GM12878 (cell line): ENCODE data around the gene VSTM4. TPM values are rescaled to one million over a fixed set of nuclear protein-coding genes. Genes with fewer than 3 reads are reported as not detected.

ENCODE experiments used
- ATAC-seq: fragments of 200-7000 bp; cut with Tn5 transposase; 3 replicates; pipeline ENCODE4 v1.9.1; 2020; ENCODE audit warnings: mild to moderate bottlenecking, moderate library complexity
- BruUV-seq: library from RNA; stranded (reverse); fragments of 400-500 nt; replicated peaks from 2 replicates; lab custom pipeline; 2021; lab: Mats Ljungman, UMichigan
- CTCF ChIA-PET: fragments of 300-600 bp; sonication (Branson Sonifier 250); formaldehyde crosslinking; extraction: SDS; loops from one replicate; lab custom pipeline; 2021; ENCODE audit warnings: inconsistent platforms; lab: Yijun Ruan, JAX
- POLR2A ChIA-PET: fragments of 350-600 bp; formaldehyde crosslinking; extraction: SDS; loops from one replicate; lab custom pipeline; 2021; ENCODE audit warnings: inconsistent platforms; lab: Charles Lee
- RAD21 ChIA-PET: fragments of 300-600 bp; sonication (Branson Sonifier 250); formaldehyde crosslinking; loops from one replicate; lab custom pipeline; 2023; ENCODE audit warnings: antibody characterized with exemption; ENCODE audit not compliant: unreplicated experiment; lab: Charles Lee
- SMC1A ChIA-PET: fragments of 300-600 bp; sonication (Branson Sonifier 250); formaldehyde crosslinking; loops from one replicate; lab custom pipeline; 2023; ENCODE audit not compliant: unreplicated experiment, uncharacterized antibody; lab: Charles Lee
- DNase-seq: peaks from one replicate; pipeline ENCODE4 v3.0.0-alpha.2; 2011; ENCODE audit warnings: low read depth, low spot score
- FAIRE-seq: peaks from 3 replicates; lab custom pipeline; 2011; peaks lifted over from hg19 to GRCh38; lab: Jason Lieb, UNC
- H2AFZ ChIP-seq: 2 replicates; pipeline ENCODE4 v1.6.0; 2011; ENCODE audit warnings: low read depth, low read length, control low read depth; ENCODE audit not compliant: control insufficient read depth
- H3K27ac ChIP-seq: 2 replicates; pipeline ENCODE4 v1.5.1; 2011; ENCODE audit warnings: control low read depth; ENCODE audit not compliant: control insufficient read depth, insufficient read depth
- H3K27me3 ChIP-seq, 2 experiments: replicated peaks in 1 of 2; 2 replicates each; pipeline versions ENCODE4 v1.6.0 to v1.6.1; 2011; ENCODE audit warnings: low read length in 1 of 2; ENCODE audit not compliant: control insufficient read depth in 2 of 2, insufficient read depth in 2 of 2
- H3K36me3 ChIP-seq, 2 experiments: 2 replicates each; pipeline ENCODE4 v1.5.1; 2011; ENCODE audit warnings: low read length in 1 of 2; ENCODE audit not compliant: control insufficient read depth in 2 of 2, insufficient read depth in 2 of 2
- H3K4me1 ChIP-seq: 2 replicates; pipeline ENCODE4 v1.6.1; 2011; ENCODE audit warnings: mild to moderate bottlenecking, low read length, moderate library complexity, mixed read lengths; ENCODE audit not compliant: control insufficient read depth, insufficient read depth
- H3K4me2 ChIP-seq: 2 replicates; pipeline ENCODE4 v1.6.0; 2011; ENCODE audit warnings: control low read depth; ENCODE audit not compliant: control insufficient read depth, insufficient read depth
- H3K4me3 ChIP-seq: fragments of 200-600 bp; sonication (generic); 2 replicates; pipeline ENCODE4 v1.5.1; 2016
- H3K79me2 ChIP-seq: 2 replicates; pipeline ENCODE4 v1.6.0; 2011; ENCODE audit warnings: low read length; ENCODE audit not compliant: control insufficient read depth, insufficient read depth
- H3K9ac ChIP-seq: 2 replicates; pipeline ENCODE4 v1.8.0; 2011; ENCODE audit warnings: low read length, control low read depth, mixed read lengths; ENCODE audit not compliant: control insufficient read depth, insufficient read depth
- H3K9me3 ChIP-seq: replicated peaks from 3 replicates; pipeline ENCODE4 v1.5.1; 2011; ENCODE audit warnings: mild to moderate bottlenecking, low read length; ENCODE audit not compliant: control insufficient read depth, insufficient read depth
- H4K20me1 ChIP-seq: 2 replicates; pipeline ENCODE4 v1.6.0; 2011; ENCODE audit not compliant: control insufficient read depth, insufficient read depth
- CBFB ChIP-seq: IDR thresholded peaks from 2 replicates; pipeline ENCODE4 v1.6.1; 2016; ENCODE audit warnings: antibody characterized with exemption, low read depth
- CBX5 ChIP-seq: sonication (generic); IDR thresholded peaks from 2 replicates; pipeline ENCODE4 v1.6.1; 2016; ENCODE audit warnings: low read depth, moderate library complexity, mild to moderate bottlenecking, inconsistent platforms
- ELK1 ChIP-seq: IDR thresholded peaks from 2 replicates; pipeline ENCODE4 v1.6.1; 2012; ENCODE audit warnings: low read depth, low read length, improper control_type of control experiment
- RFX5 ChIP-seq: IDR thresholded peaks from 2 replicates; pipeline ENCODE4 v1.6.1; 2011; ENCODE audit warnings: low read depth, low read length, improper control_type of control experiment
- RUNX3 ChIP-seq: IDR thresholded peaks from 2 replicates; pipeline ENCODE4 v1.6.1; 2012; ENCODE audit warnings: low read length, inconsistent platforms
- SMAD5 ChIP-seq: IDR thresholded peaks from 2 replicates; pipeline ENCODE4 v1.6.1; 2016; ENCODE audit warnings: antibody characterized with exemption, low read depth
- SUZ12 ChIP-seq: fragments of 200-600 bp; sonication (generic); IDR thresholded peaks from one replicate; pipeline ENCODE4 v1.6.1; 2018; ENCODE audit warnings: antibody characterized with exemption, mild to moderate bottlenecking; ENCODE audit not compliant: unreplicated experiment
- YBX1 ChIP-seq: fragments of 450-650 bp; IDR thresholded peaks from 2 replicates; pipeline ENCODE4 v1.6.1; 2016; ENCODE audit warnings: antibody characterized with exemption
- ZNF384 ChIP-seq: IDR thresholded peaks from 2 replicates; pipeline ENCODE4 v1.6.1; 2012; ENCODE audit warnings: low read depth, mild to moderate bottlenecking, low read length, improper control_type of control experiment, borderline replicate concordance
- WGBS: methylation state at CpG from one replicate; pipeline ENCODE4 v1.1.6; 2016; ENCODE audit warnings: low lambda C conversion rate; ENCODE audit not compliant: insufficient replicate concordance, insufficient coverage; ENCODE audit errors: missing lambda C conversion rate; 5-methylcytosine and 5-hydroxymethylcytosine counted together
- in situ Hi-C: fragments of 300-500 bp; cut with MboI; formaldehyde crosslinking; loops from 9 replicates; pipeline ENCODE4 v1.14.3; 2018; ENCODE audit warnings: mixed read lengths
- intact Hi-C: fragments of 100-400 bp; cut with micrococcal nuclease; formaldehyde crosslinking; loops from one replicate; pipeline ENCODE4 v1.14.2; 2022; ENCODE audit not compliant: unreplicated experiment
- polyA plus RNA-seq, 11 experiments: library from polyadenylated mRNA; depleted of rRNA in 4 of 11; unstranded in 6 of 11; stranded (reverse) in 5 of 11; fragments of >200 nt; fragmentation: Nextera tagmentation in 4 of 11; fragmentation: Illumina TruSeq in 1 of 11; extraction: Ambion mirVana in 4 of 11; extraction: Trizol in 1 of 11; gene quantifications; 1 replicate in 1 of 11; 2 replicates in 10 of 11; pipeline versions ENCODE4 v1.2.1 to v1.2.3, GENCODE V29; 2011 to 2016; ENCODE audit warnings: inconsistent platforms in 2 of 11, missing spikeins in 2 of 11, low read depth in 1 of 11
- total RNA-seq, 4 experiments: library from RNA; depleted of rRNA in 3 of 4; stranded (reverse); fragments of >200 nt in 3 of 4; fragmentation: Illumina TruSeq in 1 of 4; extraction: Trizol in 1 of 4; gene quantifications; 2 replicates each; pipeline versions ENCODE4 v1.2.1 to v1.2.3, GENCODE V29; 2013 to 2021
- TF ChIP-seq, protein P1 (sequence below): fragments of 450-650 bp; IDR thresholded peaks from 2 replicates; pipeline ENCODE4 v1.6.1; 2017; ENCODE audit warnings: borderline replicate concordance
- TF ChIP-seq, protein P2 (sequence below): IDR thresholded peaks from 2 replicates; pipeline ENCODE4 v1.6.1; 2011; ENCODE audit warnings: low read depth, low read length, improper control_type of control experiment, borderline replicate concordance
- TF ChIP-seq, protein P3 (sequence below): fragments of 450-650 bp; IDR thresholded peaks from 2 replicates; pipeline ENCODE4 v1.6.1; 2016; ENCODE audit warnings: mild to moderate bottlenecking, moderate library complexity, borderline replicate concordance

The VSTM4 gene
- total and polyA plus RNA-seq, 10 of the 15 experiments (the other 5 are each of a cell fraction or from before 2014, with no cell fraction given), result 0.01 to 0.14 (median 0.02) TPM; not detected in 7

- POLR2A ChIA-PET, result no interaction called here
- Histone ChIP-seq H3K9me3 (no peaks in the 10 kb centered on the region), H3K4me3 (no peak overlapping the region), H3K27me3 (no peaks in the 10 kb centered on the region), H3K9ac (no peak overlapping the region), H3K4me2 (no peak overlapping the region), H2AFZ (no peak overlapping the region), H3K27ac (no peak overlapping the region), H3K36me3 (no peaks in the 10 kb centered on the region), H3K79me2 (no peaks in the 10 kb centered on the region), H3K4me1 (no peaks in the 10 kb centered on the region), H4K20me1 (no peaks in the 10 kb centered on the region)
- no peak for DNase-seq
- no peak for ATAC-seq
- BruUV-seq, result TSS peak; percentile 37
- no peak for FAIRE-seq
- CTCF ChIA-PET, result no interaction called here
- RAD21 ChIA-PET, result no interaction called here
- SMC1A ChIA-PET, result interaction anchor here (1.2 kb wide), 1 partner anchor 9 kb away, joined by 3 read pairs; no protein-coding TSS in a partner anchor
- 84% methylated on average over 6 of the region's 6 CpGs for WGBS
- intact Hi-C loops, result no loop called here
- in situ Hi-C loops, result no loop called here
- no peak for TF ChIP-seq RFX5
- TF ChIP-seq SUZ12, result no peak
- no peak for TF ChIP-seq CBX5
- TF ChIP-seq RUNX3, result no peak
- TF ChIP-seq, protein P1, sequence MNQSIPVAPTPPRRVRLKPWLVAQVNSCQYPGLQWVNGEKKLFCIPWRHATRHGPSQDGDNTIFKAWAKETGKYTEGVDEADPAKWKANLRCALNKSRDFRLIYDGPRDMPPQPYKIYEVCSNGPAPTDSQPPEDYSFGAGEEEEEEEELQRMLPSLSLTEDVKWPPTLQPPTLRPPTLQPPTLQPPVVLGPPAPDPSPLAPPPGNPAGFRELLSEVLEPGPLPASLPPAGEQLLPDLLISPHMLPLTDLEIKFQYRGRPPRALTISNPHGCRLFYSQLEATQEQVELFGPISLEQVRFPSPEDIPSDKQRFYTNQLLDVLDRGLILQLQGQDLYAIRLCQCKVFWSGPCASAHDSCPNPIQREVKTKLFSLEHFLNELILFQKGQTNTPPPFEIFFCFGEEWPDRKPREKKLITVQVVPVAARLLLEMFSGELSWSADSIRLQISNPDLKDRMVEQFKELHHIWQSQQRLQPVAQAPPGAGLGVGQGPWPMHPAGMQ, result no peak
- TF ChIP-seq YBX1, result no peak
- TF ChIP-seq ZNF384, result no peak
- TF ChIP-seq, protein P2, sequence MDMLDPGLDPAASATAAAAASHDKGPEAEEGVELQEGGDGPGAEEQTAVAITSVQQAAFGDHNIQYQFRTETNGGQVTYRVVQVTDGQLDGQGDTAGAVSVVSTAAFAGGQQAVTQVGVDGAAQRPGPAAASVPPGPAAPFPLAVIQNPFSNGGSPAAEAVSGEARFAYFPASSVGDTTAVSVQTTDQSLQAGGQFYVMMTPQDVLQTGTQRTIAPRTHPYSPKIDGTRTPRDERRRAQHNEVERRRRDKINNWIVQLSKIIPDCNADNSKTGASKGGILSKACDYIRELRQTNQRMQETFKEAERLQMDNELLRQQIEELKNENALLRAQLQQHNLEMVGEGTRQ, result no peak
- TF ChIP-seq ELK1, result no peak
- TF ChIP-seq, protein P3, sequence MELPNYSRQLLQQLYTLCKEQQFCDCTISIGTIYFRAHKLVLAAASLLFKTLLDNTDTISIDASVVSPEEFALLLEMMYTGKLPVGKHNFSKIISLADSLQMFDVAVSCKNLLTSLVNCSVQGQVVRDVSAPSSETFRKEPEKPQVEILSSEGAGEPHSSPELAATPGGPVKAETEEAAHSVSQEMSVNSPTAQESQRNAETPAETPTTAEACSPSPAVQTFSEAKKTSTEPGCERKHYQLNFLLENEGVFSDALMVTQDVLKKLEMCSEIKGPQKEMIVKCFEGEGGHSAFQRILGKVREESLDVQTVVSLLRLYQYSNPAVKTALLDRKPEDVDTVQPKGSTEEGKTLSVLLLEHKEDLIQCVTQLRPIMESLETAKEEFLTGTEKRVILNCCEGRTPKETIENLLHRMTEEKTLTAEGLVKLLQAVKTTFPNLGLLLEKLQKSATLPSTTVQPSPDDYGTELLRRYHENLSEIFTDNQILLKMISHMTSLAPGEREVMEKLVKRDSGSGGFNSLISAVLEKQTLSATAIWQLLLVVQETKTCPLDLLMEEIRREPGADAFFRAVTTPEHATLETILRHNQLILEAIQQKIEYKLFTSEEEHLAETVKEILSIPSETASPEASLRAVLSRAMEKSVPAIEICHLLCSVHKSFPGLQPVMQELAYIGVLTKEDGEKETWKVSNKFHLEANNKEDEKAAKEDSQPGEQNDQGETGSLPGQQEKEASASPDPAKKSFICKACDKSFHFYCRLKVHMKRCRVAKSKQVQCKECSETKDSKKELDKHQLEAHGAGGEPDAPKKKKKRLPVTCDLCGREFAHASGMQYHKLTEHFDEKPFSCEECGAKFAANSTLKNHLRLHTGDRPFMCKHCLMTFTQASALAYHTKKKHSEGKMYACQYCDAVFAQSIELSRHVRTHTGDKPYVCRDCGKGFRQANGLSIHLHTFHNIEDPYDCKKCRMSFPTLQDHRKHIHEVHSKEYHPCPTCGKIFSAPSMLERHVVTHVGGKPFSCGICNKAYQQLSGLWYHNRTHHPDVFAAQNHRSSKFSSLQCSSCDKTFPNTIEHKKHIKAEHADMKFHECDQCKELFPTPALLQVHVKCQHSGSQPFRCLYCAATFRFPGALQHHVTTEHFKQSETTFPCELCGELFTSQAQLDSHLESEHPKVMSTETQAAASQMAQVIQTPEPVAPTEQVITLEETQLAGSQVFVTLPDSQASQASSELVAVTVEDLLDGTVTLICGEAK, result no peak
- TF ChIP-seq SMAD5, result no peak
- TF ChIP-seq CBFB, result no peak
- TF ChIP-seq, all 136 proteins: peak for 0
Measured at GRCh38 chr10:49154641-49155040, 39.3 kb upstream of the VSTM4 start.
